HCT116 (cell line): ENCODE data around the gene GNAO1. TPM values are rescaled to one million over a fixed set of nuclear protein-coding genes. Genes with fewer than 3 reads are reported as not detected.

Experiments
- ATAC-seq: fragments of 200-7000 bp; cut with Tn5 transposase; 2 replicates; pipeline ENCODE4 v1.9.1; 2020; ENCODE audit warnings: mild to moderate bottlenecking, moderate library complexity
- BruUV-seq: library from RNA; stranded (reverse); fragments of 400-500 nt; replicated peaks from 2 replicates; lab custom pipeline; 2021; lab: Mats Ljungman, UMichigan
- CTCF ChIA-PET: fragments of 300-600 bp; sonication (Branson Sonifier 250); formaldehyde crosslinking; loops from one replicate; lab custom pipeline; 2021; ENCODE audit warnings: antibody characterized with exemption; lab: Charles Lee
- POLR2A ChIA-PET: fragments of 300-600, 350-600 bp; sonication (Branson Sonifier 250); formaldehyde crosslinking; loops from one replicate; lab custom pipeline; 2021; ENCODE audit warnings: antibody characterized with exemption; lab: Charles Lee
- RAD21 ChIA-PET, 2 experiments: fragments of 300-600 bp; sonication (Branson Sonifier 250); formaldehyde crosslinking; loops; one replicate each; lab custom pipeline; 2023; ENCODE audit warnings: low total read pairs in 2 of 2; ENCODE audit not compliant: uncharacterized antibody in 2 of 2, unreplicated experiment in 2 of 2, low non-redundant PET in 1 of 2; lab: Charles Lee
- DNase-seq: peaks from one replicate; pipeline ENCODE4 v3.0.0-alpha.2; 2010; ENCODE audit warnings: low read depth, low spot score
- H2AFZ ChIP-seq: fragments of 200-600 bp; shearing (Covaris generic), sonication (generic); 2 replicates; pipeline ENCODE4 v1.6.1; 2017; ENCODE audit warnings: low read depth, mixed run types, mixed read lengths, antibody characterized with exemption, low read length; ENCODE audit not compliant: poor library complexity, severe bottlenecking
- H3K27ac ChIP-seq: 2 replicates; pipeline ENCODE4 v1.5.1; 2012; ENCODE audit warnings: low read depth, low read length
- H3K27me3 ChIP-seq: fragments of 200-600 bp; sonication (generic); 2 replicates; pipeline ENCODE4 v1.6.1; 2016; ENCODE audit warnings: mixed run types, low read length, mixed read lengths; ENCODE audit not compliant: insufficient read depth
- H3K36me3 ChIP-seq, 2 experiments: fragments of 200-500 bp in 1 of 2; fragments of 200-600 bp in 1 of 2; sonication (Bioruptor generic) in 1 of 2; sonication (generic) in 1 of 2; 2 replicates each; pipeline versions ENCODE4 v1.5.1 to v1.6.1; 2014 to 2016; ENCODE audit warnings: low read length in 2 of 2, inconsistent platforms in 1 of 2, mixed read lengths in 1 of 2, mixed run types in 1 of 2; ENCODE audit not compliant: insufficient read depth in 2 of 2, control insufficient read depth in 1 of 2
- H3K4me1 ChIP-seq, 2 experiments: fragments of 200-600 bp in 1 of 2; sonication (generic) in 1 of 2; 2 replicates each; pipeline versions ENCODE4 v1.5.1 to v1.6.1; 2012 to 2017; ENCODE audit warnings: low read length in 2 of 2, inconsistent platforms in 1 of 2, mild to moderate bottlenecking in 1 of 2, mixed read lengths in 1 of 2, mixed run types in 1 of 2, moderate library complexity in 1 of 2; ENCODE audit not compliant: insufficient read depth in 2 of 2, control insufficient read depth in 1 of 2
- H3K4me2 ChIP-seq: fragments of 200-600 bp; sonication (generic); 2 replicates; pipeline ENCODE4 v1.6.1; 2017; ENCODE audit warnings: mixed run types, low read length, mixed read lengths
- H3K4me3 ChIP-seq, 2 experiments: fragments of 200-600 bp in 1 of 2; sonication (generic) in 1 of 2; replicated peaks in 1 of 2; 2 replicates each; pipeline ENCODE4 v1.5.1; 2011 to 2016; ENCODE audit warnings: low read length in 2 of 2, control low read depth in 1 of 2, low read depth in 1 of 2, mild to moderate bottlenecking in 1 of 2, mixed read lengths in 1 of 2, mixed run types in 1 of 2
- H3K79me2 ChIP-seq: fragments of 200-600 bp; sonication (generic); 2 replicates; pipeline ENCODE4 v1.6.1; 2017; ENCODE audit warnings: mild to moderate bottlenecking, mixed run types, low read length, moderate library complexity, mixed read lengths; ENCODE audit not compliant: insufficient read depth
- H3K9ac ChIP-seq: fragments of 200-600 bp; sonication (generic); 2 replicates; pipeline ENCODE4 v1.6.1; 2016; ENCODE audit warnings: low read length, mixed read lengths
- H3K9me2 ChIP-seq: fragments of 200-600 bp; sonication (generic), shearing (Covaris generic); 2 replicates; pipeline ENCODE4 v1.6.1; 2017; ENCODE audit warnings: mixed run types, mild to moderate bottlenecking, moderate library complexity; ENCODE audit not compliant: insufficient read depth
- H3K9me3 ChIP-seq, 2 experiments: fragments of 200-500 bp in 1 of 2; fragments of 200-600 bp in 1 of 2; sonication (Bioruptor generic) in 1 of 2; sonication (generic) in 1 of 2; 2 replicates each; pipeline ENCODE4 v1.6.1; 2014 to 2017; ENCODE audit warnings: low read length in 2 of 2, mixed read lengths in 2 of 2, inconsistent platforms in 1 of 2, low read depth in 1 of 2, mild to moderate bottlenecking in 1 of 2, mixed run types in 1 of 2, moderate library complexity in 1 of 2; ENCODE audit not compliant: control insufficient read depth in 1 of 2, insufficient read depth in 1 of 2
- H4K20me1 ChIP-seq: fragments of 200-600 bp; sonication (generic), shearing (Covaris generic); 2 replicates; pipeline ENCODE4 v1.6.1; 2017; ENCODE audit warnings: mixed run types, mild to moderate bottlenecking, moderate library complexity; ENCODE audit not compliant: insufficient read depth
- CBX3 ChIP-seq: IDR thresholded peaks from 2 replicates; pipeline ENCODE4 v1.6.1; 2012; ENCODE audit warnings: low read depth
- CEBPB ChIP-seq: IDR thresholded peaks from 2 replicates; pipeline ENCODE4 v1.6.1; 2012; ENCODE audit warnings: low read depth
- EGR1 ChIP-seq: IDR thresholded peaks from 2 replicates; pipeline ENCODE4 v1.6.1; 2012; ENCODE audit warnings: low read depth
- ELF1 ChIP-seq: IDR thresholded peaks from 2 replicates; pipeline ENCODE4 v1.6.1; 2012; ENCODE audit warnings: low read depth, borderline replicate concordance
- FOSL1 ChIP-seq: IDR thresholded peaks from 2 replicates; pipeline ENCODE4 v1.6.1; 2012; ENCODE audit warnings: low read depth
- JUND ChIP-seq: IDR thresholded peaks from 2 replicates; pipeline ENCODE4 v1.6.1; 2012
- POLR2A ChIP-seq: IDR thresholded peaks from 2 replicates; pipeline ENCODE4 v1.7.0; 2011; ENCODE audit warnings: borderline replicate concordance; ENCODE audit not compliant: insufficient read depth, insufficient read length; ENCODE audit errors: extremely low read depth
- SIN3A ChIP-seq: IDR thresholded peaks from 2 replicates; pipeline ENCODE4 v1.6.1; 2012; ENCODE audit warnings: low read depth
- TCF7L2 ChIP-seq: IDR thresholded peaks from 2 replicates; pipeline ENCODE4 v1.7.0; 2011; ENCODE audit warnings: borderline replicate concordance, inconsistent platforms; ENCODE audit not compliant: insufficient read depth, insufficient read length; ENCODE audit errors: extremely low read depth
- ZFX ChIP-seq: fragments of 450-650 bp; IDR thresholded peaks from 2 replicates; pipeline ENCODE4 v1.6.1; 2017
- ZNF274 ChIP-seq: fragments of 200-500 bp; sonication (Bioruptor generic); IDR thresholded peaks from 2 replicates; pipeline ENCODE4 v1.6.1; 2014; ENCODE audit warnings: mild to moderate bottlenecking, low read depth, low read length, inconsistent platforms
- intact Hi-C: fragments of 100-400 bp; cut with micrococcal nuclease; formaldehyde crosslinking; loops from 2 replicates; pipeline ENCODE4 v1.10.0; 2022
- total RNA-seq: library from RNA; stranded (reverse); gene quantifications from one replicate; pipeline ENCODE4 v1.2.1, GENCODE V29; 2021; ENCODE audit not compliant: unreplicated experiment
- TF ChIP-seq, protein P1 (sequence below), 3 experiments: fragments of 200-600 bp in 1 of 3; sonication (generic) in 1 of 3; IDR thresholded peaks in 2 of 3; conservative IDR thresholded peaks in 1 of 3; 2 replicates each; pipeline ENCODE4 v1.5.1; 2012 to 2017; ENCODE audit warnings: low read depth in 2 of 3, low read length in 2 of 3, antibody characterized with exemption in 1 of 3, borderline replicate concordance in 1 of 3, control low read depth in 1 of 3, mild to moderate bottlenecking in 1 of 3, mixed read lengths in 1 of 3, mixed run types in 1 of 3, moderate library complexity in 1 of 3; ENCODE audit not compliant: insufficient read depth in 1 of 3
- TF ChIP-seq, protein P2 (sequence below): IDR thresholded peaks from 2 replicates; pipeline ENCODE4 v1.6.1; 2012

GNAO1 gene
- total RNA-seq, 1 experiment from 2014 or later = 0.12 TPM

DNA sequence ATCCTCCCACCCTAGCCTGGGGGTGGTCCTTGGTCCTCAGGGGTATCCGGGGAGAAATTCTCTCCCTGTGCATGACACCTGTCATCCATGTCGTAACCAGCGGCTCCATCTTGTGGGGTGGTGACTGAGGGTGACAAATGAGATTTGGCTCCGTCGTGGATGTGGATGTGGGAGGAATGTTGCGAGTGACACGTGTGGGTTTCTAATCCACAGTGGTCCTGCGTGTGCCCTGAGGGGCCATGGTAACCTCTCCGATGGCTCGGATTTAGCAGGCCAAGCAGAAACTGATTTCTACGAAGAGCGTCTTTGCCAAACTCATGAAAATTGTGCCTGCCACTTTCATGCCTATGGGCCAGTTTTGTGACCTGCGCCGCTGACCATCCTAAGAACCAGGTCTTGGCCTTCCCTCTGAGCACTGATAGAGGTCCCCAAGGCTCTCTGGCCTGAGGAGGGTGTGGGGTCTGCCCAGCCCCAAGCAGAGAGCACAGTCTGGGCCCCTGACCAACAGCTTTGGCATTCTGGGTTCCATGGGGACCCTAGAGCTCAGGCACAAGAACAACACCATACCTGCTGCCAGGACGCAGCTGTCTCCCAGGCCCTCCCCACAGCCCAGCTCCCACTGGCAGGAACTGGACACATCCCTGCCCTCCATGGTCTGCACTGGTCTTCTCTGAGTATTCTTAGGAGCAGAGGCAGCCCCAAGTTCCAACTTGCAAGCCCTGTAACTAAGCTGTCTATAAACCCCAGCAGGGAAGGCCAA is 155.0 kb downstream of the GNAO1 start:
- ChIA-PET RAD21 (no interaction called here), CTCF (interaction anchor here (1.5 kb wide), 1 partner anchor 10 kb away, joined by 8 read pairs; no protein-coding TSS in a partner anchor), POLR2A (no interaction called here)
- Histone ChIP-seq H3K4me2 (no peak overlapping the region), H3K9me3 (no peaks in the 10 kb centered on the region), H3K36me3 (no peaks in the 10 kb centered on the region), H4K20me1 (no peaks in the 10 kb centered on the region), H3K27me3 (no peaks in the 10 kb centered on the region), H3K27ac (no peak overlapping the region), H3K4me3 (no peak overlapping the region), H3K9ac (no peak overlapping the region), H3K9me2 (no peaks in the 10 kb centered on the region), H2AFZ (no peak overlapping the region), H3K4me1 (peaks cover 0 to 17% of the 10 kb centered on the region in 2 experiments; a peak in 3 of 4 replicates), H3K79me2 (no peaks in the 10 kb centered on the region)
- no TSS peak for BruUV-seq
- DNase-seq = no peak
- intact Hi-C loops = no loop called here
- TF ChIP-seq POLR2A = no peak
- TF ChIP-seq, protein P1, sequence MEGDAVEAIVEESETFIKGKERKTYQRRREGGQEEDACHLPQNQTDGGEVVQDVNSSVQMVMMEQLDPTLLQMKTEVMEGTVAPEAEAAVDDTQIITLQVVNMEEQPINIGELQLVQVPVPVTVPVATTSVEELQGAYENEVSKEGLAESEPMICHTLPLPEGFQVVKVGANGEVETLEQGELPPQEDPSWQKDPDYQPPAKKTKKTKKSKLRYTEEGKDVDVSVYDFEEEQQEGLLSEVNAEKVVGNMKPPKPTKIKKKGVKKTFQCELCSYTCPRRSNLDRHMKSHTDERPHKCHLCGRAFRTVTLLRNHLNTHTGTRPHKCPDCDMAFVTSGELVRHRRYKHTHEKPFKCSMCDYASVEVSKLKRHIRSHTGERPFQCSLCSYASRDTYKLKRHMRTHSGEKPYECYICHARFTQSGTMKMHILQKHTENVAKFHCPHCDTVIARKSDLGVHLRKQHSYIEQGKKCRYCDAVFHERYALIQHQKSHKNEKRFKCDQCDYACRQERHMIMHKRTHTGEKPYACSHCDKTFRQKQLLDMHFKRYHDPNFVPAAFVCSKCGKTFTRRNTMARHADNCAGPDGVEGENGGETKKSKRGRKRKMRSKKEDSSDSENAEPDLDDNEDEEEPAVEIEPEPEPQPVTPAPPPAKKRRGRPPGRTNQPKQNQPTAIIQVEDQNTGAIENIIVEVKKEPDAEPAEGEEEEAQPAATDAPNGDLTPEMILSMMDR (IDR thresholded peaks at IDR 0.05 in 2 of 3, conservative IDR thresholded peaks at IDR 0.05 in 1 of 3; ENCODE audit: borderline replicate concordance in 1 of 3, insufficient read depth in 1 of 3, low read depth in 2 of 3, low read length in 2 of 3) = no peak
- TF ChIP-seq ZFX = no peak
- TF ChIP-seq CBX3 = no peak
- TF ChIP-seq ZNF274 = no peak
- no peak for TF ChIP-seq FOSL1
- TF ChIP-seq, protein P2, sequence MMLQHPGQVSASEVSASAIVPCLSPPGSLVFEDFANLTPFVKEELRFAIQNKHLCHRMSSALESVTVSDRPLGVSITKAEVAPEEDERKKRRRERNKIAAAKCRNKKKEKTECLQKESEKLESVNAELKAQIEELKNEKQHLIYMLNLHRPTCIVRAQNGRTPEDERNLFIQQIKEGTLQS = no peak
- no peak for TF ChIP-seq TCF7L2
- TF ChIP-seq EGR1 = no peak
- no peak for TF ChIP-seq SIN3A
- no peak for TF ChIP-seq ELF1
- TF ChIP-seq JUND = no peak
- TF ChIP-seq CEBPB = no peak
- no peak for ATAC-seq
